ENCODE measurements around the gene TRAF1. TPM values are rescaled to one million over a fixed set of nuclear protein-coding genes. Genes with fewer than 3 reads are reported as not detected.
"Not testable (repeated sequence)": the region's sequence is repeated elsewhere in the genome, so short reads cannot be mapped to it uniquely, and the experiment has no call there.

The TRAF1 gene, protein sequence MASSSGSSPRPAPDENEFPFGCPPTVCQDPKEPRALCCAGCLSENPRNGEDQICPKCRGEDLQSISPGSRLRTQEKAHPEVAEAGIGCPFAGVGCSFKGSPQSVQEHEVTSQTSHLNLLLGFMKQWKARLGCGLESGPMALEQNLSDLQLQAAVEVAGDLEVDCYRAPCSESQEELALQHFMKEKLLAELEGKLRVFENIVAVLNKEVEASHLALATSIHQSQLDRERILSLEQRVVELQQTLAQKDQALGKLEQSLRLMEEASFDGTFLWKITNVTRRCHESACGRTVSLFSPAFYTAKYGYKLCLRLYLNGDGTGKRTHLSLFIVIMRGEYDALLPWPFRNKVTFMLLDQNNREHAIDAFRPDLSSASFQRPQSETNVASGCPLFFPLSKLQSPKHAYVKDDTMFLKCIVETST
- total RNA-seq, result 1 to 10 TPM; 3.3 to 3.7 TPM
- long read RNA-seq, partial matches to known transcripts, result 1 of 2 reads
- long read RNA-seq, other reads (novel, unspliced or antisense), result 1 of 2 reads

DNA sequence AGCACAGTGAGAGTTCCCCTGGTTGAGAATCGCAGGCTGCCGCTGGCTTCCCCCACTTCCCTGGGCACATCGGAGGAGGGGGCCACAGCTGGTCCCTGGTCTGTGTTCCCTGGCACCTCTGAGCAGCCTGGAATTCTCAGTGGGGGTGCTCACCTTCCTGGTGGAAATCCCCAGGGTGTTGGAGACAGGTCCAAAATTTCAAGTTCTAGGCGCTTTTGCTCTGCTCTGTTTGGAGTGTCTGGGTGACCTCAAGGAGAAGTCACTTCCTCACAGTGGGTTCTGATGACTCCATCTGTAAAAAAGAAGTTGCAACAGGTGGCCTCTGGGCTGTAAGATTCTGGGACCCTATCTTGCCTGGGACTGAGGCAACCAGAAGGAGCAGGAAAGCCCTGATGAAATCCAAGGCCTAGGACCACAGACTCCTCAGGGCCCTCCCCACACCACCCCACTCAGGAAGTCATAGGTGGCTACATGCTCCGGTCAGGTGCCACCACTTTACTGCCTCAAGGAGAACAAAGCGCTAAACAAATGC, at the start of gene TRAF1:
TSS of gene TRAF1 (minus strand) at position 400 of the 532 bp plus-strand sequence. CDS start 721 bp downstream, outside the sequence.
- no peak for ATAC-seq
- DNase-seq, result no peak
- intact Hi-C loops (cut with DNase I), result no loop called here

DNA sequence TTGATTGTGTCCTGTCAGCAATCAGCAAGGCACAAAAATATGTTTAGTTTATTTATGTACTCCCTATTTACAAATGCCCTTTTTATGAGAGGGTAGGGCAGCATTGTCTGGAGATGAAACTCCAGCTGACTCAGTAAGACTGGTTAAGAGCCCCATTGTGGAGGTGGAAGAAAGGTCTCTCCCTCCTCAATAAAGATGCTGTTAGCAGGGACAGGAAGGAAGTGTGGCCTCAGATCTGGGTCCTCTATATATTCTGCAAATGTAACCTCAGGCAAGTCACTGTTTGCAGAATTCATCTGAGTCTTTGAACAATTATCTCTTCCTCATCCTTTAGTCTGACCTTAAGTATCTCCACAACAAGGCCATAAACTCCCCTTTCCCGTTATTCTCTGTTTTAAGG, 48.3 kb upstream of the TRAF1 start:
- ATAC-seq (no peak), DNase-seq (no peak)
- intact Hi-C loops (cut with DNase I), result no loop called here

DNA sequence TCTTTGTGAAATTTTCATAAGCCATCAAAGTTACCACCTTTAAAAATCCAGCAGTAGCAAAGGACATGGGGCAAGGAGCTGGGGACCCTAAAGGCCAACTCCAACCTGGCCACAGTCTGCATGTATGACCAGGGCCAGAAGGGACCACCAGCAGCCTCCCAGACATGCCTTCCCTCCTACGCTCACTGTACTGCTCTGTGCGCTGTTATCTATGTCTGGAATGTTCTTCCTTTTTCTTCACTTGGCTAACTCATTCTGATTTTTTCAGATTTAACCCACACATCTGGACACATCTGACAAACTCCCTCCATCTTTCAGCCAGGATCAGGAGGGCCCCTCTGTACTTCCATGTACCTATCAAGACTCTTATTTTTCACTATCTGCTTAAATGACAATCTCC, 47.6 kb upstream of the TRAF1 start:
- intact Hi-C loops (cut with DNase I), result no loop called here
- no peak for DNase-seq
- ATAC-seq, result peak in 1 of 2 donors; percentile 80

DNA sequence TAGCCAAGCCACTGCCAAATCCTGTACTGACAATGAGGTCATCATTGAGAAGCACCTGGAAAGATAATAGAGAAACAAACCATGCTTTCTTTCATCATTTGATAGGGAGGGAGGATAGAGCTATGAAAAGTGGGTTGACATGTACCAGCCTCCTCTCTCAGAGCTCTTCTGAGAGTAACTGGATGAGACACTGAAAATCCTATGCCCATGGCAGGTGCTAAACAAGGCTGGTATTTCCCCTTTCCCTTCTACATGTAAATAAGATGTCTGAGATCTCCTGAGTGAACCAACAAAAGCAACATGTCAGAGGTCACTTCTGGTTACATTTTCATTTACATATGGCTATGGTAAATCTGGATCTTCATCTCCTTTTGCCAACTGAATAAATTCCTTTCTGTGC, 45.3 kb upstream of the TRAF1 start:
- intact Hi-C loops (cut with DNase I), result no loop called here
- no peak for ATAC-seq
- no peak for DNase-seq

DNA sequence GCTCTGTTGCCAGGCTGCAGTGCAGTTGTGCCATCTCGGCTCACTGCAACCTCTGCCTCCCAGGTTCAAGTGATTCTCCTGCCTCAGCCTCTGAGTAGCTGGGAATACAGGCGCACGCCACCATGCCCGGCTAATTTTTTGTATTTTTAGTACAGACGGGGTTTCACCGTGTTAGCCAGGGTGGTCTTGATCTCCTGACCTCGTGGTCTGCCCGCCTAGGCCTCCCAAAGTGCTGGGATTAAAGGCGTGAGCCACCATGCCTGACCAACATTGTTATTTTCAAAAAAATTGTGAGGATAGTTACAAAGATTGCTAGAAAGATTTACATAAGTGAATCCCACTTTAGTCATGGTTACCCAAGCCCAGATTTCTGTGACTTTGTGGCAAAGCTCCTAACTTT, 44.9 kb upstream of the TRAF1 start:
- DNase-seq; ATAC-seq; intact Hi-C loops (cut with DNase I): not testable (repeated sequence)

DNA sequence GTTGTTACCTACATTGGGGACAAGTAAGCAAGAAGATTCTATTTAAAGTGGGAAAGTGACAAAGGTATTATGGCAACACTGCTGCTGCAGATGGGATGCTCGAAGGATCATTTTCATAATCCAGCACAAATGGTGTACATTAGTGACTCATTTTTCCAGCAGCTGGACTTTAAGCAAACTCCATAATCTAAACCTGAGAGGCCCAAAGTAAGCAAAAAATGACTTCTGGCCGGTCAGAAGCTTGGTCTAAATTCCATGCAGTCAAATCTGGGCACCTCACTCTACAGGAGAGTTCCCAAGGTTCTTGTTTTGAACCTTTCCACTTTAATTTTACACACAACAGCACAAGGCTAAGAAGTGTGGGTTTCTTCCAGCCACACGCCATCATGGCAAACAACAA, 43.6 kb upstream of the TRAF1 start:
- ATAC-seq (no peak), DNase-seq (no peak)
- intact Hi-C loops (cut with DNase I), result no loop called here

DNA sequence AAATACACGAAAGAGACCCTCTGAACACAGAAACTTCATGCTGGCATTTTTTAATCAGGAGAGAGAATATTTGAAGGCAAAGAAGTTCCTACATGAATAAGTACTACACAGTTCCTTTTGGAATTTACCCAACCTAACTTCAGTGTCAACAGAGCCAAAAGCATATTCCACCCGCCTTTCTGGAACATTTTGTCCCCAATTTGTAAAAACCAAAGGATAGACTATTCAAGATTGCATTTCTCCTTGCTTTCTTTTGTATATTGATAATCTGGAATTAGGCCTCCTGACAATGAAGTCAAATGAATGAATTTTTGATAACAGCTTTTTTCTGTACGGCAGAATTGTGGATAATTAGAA, 39.4 kb upstream of the TRAF1 start:
- intact Hi-C loops (cut with DNase I), result no loop called here
- DNase-seq (no peak), ATAC-seq (peak; percentile 65 to 68)

DNA sequence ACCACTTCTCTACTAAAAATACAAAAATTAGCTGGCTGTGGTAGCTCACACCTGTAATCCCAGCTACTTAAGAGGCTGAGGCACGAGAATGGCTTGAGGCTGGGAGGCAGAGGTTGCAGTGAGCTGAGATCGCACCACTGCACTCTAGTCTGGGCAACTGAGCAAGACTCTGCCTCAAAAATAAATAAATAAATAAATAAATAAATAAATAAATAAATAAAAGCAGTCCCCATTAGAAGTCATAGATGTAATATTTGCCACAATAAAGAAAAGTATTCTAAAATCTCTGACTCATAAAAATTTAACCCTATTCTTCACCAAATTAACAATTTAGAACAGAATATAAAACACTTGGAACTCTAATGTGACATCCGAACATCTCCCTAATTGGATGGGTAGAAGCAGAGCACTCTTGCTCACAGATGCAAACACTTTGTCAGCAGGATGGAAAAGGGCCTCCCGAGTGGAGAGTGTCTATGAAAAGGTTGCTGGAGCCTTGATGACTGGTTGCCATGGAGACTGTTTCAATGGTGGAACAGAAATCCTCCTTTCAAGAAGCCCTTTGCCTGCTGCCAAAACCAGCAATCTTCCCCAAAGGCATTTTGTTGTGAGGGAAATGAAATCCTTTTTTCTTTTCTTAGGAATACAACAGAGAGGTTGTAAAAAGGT, 38.9 kb upstream of the TRAF1 start:
- DNase-seq (no peak), ATAC-seq (peak; percentile 68 to 74)
- intact Hi-C loops (cut with DNase I), result no loop called here

DNA sequence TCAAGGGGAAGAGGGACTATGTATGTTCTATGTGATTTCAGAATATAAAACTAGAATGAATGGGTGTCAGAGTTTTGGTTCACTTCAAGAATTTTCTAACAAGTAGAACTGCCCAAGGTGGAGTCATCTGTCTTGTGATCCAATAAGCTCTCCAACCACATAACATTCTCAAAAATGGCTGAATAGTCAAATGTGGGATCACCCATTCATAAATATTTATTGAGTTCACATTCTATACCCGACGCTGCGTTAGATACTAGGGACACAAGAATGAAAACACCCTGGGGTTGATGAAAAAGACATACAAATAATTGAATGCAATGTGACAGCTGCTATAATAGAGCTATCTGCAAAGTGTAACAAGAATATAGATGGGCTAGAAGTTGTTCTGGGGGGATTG, 35.3 kb upstream of the TRAF1 start:
- intact Hi-C loops (cut with DNase I), result no loop called here
- no peak for ATAC-seq
- no peak for DNase-seq

DNA sequence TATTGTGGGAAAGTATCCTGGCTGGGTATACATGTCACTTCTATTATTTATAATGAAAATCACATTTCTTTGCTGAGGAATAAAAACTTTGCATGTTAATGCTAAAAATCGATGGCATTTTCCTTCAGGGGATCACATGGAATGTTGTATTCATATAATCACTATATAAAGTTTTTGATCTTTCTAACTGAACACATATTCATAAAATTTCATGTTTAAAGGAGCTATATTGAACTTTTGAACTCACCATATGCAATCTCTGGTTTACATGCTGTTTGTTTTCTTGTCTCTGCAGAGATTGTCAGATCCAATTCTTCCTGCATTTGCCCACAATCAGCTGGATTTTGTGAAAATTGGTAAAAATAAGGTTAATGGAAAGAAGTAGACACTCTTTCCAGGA, 33.4 kb upstream of the TRAF1 start:
- no peak for DNase-seq
- no peak for ATAC-seq
- intact Hi-C loops (cut with DNase I), result no loop called here

DNA sequence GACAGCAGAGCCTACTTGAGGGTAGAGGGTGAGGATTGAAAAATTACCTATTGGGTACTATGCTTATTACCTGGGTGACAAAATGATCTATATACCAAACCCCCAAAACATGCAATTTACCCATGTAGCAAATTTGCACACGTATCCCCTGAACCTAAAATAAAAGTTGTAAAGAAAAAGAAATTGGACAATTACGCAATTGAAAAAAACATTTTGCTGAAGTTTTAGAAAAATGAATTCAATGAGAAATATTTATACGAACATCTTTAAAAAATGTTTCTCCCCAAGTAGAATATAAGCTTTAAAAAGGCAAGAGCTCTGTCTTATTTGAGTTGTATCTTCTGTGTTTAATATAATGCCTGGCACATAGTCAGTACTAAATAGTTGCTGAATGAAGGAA, 30.3 kb upstream of the TRAF1 start:
- ATAC-seq (no peak), DNase-seq (no peak)
- intact Hi-C loops (cut with DNase I), result no loop called here

DNA sequence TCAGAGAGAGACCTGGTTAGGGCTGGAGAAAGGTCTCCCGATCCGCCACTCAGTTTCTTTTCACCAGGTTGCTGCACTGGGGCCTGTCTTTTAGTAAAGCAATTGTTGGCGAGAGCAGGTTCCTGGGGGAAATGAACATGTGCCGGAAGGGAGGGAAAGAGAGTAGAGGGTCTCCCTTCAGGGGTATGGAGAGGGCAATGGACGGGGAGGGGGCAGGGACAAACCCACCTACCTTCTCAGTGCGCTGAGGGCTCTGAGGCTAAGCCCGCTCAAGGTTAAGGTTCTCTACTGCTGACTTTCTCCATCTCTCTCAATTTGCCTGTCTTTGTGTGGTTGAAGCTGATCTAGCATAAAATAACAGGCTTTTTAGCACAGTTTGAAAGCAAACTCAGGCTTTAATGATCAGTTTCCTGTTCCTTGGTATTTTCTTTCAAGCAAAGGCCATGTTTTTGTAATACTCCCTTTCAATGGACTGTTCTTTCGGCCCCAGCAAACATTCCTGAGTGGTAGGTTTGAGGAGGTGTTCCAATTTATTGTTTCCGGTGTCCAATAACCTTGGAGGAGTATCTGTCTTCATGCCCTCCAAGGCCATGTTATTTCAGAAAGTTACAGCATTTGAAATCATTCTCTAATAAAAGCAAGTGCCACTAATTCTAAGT, 25.5 kb upstream of the TRAF1 start:
- no peak for ATAC-seq
- no peak for DNase-seq
- intact Hi-C loops (cut with DNase I), result no loop called here

DNA sequence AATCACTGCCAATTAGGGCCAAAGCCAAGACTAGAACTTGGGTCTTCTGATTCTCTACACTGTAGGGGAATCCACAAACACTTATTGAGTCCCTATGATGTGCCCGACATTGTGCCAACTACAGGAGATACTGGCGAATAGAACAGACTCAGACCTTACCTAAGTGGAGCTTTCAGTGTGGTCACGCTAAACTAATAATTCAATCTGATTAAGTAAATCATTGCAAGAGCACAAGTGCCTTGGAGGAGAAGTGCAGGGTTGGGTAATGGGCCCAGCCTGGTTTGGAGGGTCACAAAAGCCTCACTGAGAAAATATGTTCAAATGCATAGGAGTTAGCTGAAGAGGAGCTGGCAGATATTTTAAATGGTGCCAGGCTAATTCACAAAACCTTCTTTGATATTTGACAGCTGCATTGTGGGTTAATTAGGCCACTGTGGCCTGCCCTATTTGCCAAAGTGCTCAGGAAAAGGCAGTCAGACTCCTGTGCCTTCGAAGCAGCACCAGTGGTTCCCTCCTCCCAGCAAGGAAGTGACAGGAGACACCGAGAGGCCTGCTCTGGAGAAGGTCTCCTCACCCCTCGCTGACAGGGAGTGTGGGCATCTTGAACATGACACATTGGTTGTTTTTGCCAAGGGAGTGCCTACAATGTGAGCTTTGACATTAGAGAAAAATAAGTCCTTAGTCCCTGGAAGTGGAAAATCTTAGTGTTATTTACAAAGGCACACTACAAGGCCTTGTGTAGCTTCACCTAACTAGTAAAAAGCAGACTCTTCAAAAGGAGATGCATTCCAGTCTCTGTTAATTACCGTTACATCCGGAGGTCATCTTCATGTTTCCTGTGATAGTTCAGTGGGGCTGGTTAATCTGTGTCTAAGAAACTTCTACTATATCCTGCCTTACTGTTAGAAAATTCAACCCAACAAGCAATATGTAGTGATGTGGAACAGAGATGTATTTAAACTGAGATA, 24.1 kb upstream of the TRAF1 start:
- intact Hi-C loops (cut with DNase I), result no loop called here
- DNase-seq (no peak), ATAC-seq (peak in 1 of 2 donors; percentile 56)

DNA sequence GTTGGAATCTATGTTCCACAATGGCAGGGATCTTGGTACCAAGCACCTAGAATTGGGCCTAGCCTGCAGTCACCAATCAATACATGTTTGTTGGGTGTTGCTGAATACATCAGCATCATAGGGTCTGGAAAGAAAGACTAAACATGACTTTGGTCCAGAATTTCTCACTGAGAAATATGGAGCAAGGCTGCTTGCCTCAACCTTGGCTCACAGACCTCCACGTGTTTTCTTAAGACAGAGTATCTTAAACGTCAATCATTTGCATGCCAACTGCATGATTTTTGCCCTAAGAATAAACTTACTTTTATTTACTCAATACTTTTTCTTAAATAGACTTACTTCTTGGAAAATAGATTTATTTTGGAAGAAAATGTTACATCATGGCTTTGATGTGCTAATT, 22.7 kb upstream of the TRAF1 start:
- DNase-seq, result no peak
- intact Hi-C loops (cut with DNase I), result no loop called here
- peak in 1 of 2 donors; percentile 69 for ATAC-seq

DNA sequence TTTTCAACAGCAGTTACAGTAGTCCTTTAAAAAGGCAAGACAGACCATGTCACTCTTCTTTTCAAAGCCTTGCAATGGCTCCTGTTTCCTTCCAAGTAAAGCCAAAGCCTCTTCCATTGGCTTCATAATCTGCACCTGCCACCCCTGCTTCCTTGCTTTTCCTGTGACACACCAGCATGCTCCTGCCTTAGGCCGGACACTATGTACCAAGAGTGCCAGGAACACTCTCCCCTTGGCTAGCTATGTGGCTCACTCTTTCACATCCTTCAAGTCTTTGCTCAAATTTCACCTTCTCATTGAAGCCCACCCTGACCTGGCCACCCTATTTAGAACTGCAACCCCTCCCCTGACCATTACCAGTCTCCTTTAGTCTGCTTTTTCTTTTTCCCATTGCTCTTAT, 22.2 kb upstream of the TRAF1 start:
- DNase-seq, result no peak
- no peak for ATAC-seq
- intact Hi-C loops (cut with DNase I), result no loop called here

DNA sequence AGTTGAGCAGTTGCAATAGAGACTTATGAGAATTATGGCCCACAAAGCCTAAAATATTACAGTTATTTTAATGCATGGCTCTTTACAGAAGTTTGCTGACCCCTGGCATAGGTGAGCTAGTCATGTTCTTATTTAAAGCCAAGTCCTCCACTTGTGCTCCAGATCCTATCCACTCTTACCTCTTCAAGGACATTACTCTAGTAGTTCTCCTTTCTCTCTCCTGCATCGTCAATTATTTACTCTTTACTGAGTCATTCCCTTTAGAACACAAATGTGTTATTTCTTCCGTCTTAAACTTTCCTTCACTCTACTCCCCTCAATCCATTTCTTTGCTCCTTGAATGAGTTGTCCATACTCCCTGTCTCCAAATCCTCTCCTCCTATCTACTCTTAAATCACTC, 20.6 kb upstream of the TRAF1 start:
- intact Hi-C loops (cut with DNase I), result no loop called here
- ATAC-seq (no peak), DNase-seq (no peak)

DNA sequence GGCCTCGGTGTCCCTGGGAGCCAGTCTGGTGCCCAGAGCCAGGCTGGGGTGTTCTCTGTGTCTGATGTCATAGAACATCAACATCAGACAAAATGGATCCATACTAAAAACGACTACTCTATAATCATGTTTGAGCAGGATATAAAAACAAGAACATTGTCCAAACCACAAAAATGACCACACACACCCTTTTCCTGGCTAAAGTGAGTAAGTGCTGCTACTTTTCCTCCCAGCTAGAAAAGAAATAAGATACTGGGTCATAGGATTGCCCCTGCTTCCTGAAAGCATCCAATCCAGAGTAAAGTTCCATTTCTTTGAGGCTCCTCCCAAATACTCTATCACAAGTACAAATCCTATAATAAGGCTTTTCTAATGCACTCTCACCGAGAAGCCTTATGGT, 19.7 kb upstream of the TRAF1 start:
- intact Hi-C loops (cut with DNase I), result no loop called here
- ATAC-seq, result no peak
- DNase-seq, result no peak

DNA sequence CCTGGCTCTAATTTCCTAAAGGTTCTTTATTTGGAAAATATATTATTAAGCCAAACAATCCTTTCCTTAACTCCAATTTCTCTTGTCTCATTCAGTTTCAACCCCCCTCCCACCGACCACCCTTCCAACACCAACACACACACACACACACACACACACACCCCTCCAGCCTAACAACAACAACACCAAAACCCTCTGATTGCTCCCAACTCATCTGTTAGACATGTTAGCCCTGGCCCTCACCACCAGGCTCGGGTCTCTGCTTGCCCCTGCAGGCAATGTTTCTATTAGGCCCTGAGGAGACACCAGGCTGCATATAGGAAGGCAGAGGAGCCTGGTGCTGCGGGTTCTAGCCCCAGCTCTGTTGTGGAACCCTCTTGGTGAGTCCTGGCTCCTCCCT, 18.4 kb upstream of the TRAF1 start:
- no peak for ATAC-seq
- intact Hi-C loops (cut with DNase I), result no loop called here

DNA sequence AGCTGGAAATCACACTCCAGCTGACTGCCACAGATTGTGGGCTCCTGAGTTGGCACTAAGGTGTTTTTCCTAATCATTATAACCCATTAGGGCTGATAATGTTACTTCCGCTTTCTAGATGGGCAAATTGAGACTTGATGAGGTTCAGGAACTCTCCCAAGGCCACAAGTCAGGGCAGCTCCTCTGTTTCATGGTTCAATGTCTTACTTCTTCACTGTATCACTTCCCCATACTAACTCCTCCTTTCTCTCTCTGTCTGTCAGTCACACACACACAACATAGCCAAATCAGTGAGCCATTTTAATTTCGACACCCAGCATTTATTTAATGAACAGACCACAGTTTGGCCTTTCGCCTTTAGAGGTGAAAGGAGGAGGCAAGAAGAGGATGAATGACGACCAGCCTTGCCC, 17.8 kb upstream of the TRAF1 start:
- no peak for DNase-seq
- ATAC-seq, result no peak
- intact Hi-C loops (cut with DNase I), result no loop called here

More for the DNA sequence above, 18.4 kb upstream of the TRAF1 start:
- no peak for DNase-seq

Data from left cardiac atrium (tissue), 4 donors.